Fibroblast of lung (primary cell): Measurements from ENCODE around the gene CAPN8.

Source experiments
- EZH2 ChIP-seq: IDR thresholded peaks from 2 replicates; pipeline ENCODE4 v1.5.1; 2012; ENCODE audit warnings: low read length, control low read depth, mild to moderate bottlenecking; ENCODE audit errors: missing control alignments
- TF ChIP-seq, protein P1 (sequence below), 2 donors: IDR thresholded peaks in 1 of 2; conservative IDR thresholded peaks in 1 of 2; 1 replicate in 1 of 2; 2 replicates in 1 of 2; pipeline ENCODE4 v1.5.1; 2011 to 2012; ENCODE audit warnings: low read length in 2 of 2, control low read depth in 1 of 2, inconsistent platforms in 1 of 2, low read depth in 1 of 2, mild to moderate bottlenecking in 1 of 2

DNA sequence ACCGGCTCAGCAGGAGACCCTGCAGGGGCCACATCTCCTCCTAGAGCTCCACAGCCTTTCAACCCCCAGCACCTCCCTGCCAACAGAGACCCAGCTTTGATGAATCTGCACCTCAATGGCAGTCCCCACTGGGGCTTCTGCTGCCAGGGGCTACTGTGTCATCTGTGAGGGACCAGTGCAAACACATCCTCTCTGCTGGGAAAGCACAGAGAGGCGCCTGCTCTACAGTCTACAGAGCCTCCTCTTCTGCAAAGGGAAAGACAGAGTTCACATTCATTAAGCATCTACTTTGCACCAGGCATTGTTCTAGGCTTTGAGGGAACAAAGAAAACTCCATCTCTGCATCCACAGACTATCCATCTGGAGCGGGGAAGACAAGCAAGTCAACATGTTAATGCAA is 125.8 kb downstream of the CAPN8 start:
- TF ChIP-seq, protein P1, sequence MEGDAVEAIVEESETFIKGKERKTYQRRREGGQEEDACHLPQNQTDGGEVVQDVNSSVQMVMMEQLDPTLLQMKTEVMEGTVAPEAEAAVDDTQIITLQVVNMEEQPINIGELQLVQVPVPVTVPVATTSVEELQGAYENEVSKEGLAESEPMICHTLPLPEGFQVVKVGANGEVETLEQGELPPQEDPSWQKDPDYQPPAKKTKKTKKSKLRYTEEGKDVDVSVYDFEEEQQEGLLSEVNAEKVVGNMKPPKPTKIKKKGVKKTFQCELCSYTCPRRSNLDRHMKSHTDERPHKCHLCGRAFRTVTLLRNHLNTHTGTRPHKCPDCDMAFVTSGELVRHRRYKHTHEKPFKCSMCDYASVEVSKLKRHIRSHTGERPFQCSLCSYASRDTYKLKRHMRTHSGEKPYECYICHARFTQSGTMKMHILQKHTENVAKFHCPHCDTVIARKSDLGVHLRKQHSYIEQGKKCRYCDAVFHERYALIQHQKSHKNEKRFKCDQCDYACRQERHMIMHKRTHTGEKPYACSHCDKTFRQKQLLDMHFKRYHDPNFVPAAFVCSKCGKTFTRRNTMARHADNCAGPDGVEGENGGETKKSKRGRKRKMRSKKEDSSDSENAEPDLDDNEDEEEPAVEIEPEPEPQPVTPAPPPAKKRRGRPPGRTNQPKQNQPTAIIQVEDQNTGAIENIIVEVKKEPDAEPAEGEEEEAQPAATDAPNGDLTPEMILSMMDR (conservative IDR thresholded peaks at IDR 0.05 in 1 of 2, IDR thresholded peaks at IDR 0.05 in 1 of 2; ENCODE audit: low read depth in 1 of 2, low read length in 2 of 2): no peak
- no peak for TF ChIP-seq EZH2
